ENCODE results near the gene CAND1. TPM values are rescaled to one million over a fixed set of nuclear protein-coding genes. Genes with fewer than 3 reads are reported as not detected.

The CAND1 gene
- total and polyA plus RNA-seq, 4 donors: 25.4 to 66.1 (median 45.7) TPM

DNA sequence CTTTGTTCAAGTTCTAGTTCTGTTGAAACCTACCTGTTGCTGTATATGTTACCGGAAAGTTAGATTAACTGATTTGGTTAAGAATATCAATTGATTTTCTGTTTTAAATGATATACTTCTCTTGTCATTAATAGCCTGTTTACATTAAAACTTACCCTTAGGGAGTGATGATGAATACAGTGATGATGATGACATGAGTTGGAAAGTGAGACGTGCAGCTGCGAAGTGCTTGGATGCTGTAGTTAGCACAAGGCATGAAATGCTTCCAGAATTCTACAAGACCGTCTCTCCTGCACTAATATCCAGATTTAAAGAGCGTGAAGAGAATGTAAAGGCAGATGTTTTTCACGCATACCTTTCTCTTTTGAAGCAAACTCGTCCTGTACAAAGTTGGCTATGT lies 33.0 kb downstream of the CAND1 start:
- TF ChIP-seq RXRA (IDR thresholded peaks at IDR 0.05) (no peak), GABPA (IDR thresholded peaks at IDR 0.05 in 1 of 2, conservative IDR thresholded peaks at IDR 0.05 in 1 of 2) (no peak), YY1 (IDR thresholded peaks at IDR 0.05) (no peak), FOXA1 (IDR thresholded peaks at IDR 0.05) (no peak), EGR1 (IDR thresholded peaks at IDR 0.05; ENCODE audit: low read depth in 2 of 2) (no peak), FOXA2 (IDR thresholded peaks at IDR 0.05) (no peak)
- TF ChIP-seq, protein P1, sequence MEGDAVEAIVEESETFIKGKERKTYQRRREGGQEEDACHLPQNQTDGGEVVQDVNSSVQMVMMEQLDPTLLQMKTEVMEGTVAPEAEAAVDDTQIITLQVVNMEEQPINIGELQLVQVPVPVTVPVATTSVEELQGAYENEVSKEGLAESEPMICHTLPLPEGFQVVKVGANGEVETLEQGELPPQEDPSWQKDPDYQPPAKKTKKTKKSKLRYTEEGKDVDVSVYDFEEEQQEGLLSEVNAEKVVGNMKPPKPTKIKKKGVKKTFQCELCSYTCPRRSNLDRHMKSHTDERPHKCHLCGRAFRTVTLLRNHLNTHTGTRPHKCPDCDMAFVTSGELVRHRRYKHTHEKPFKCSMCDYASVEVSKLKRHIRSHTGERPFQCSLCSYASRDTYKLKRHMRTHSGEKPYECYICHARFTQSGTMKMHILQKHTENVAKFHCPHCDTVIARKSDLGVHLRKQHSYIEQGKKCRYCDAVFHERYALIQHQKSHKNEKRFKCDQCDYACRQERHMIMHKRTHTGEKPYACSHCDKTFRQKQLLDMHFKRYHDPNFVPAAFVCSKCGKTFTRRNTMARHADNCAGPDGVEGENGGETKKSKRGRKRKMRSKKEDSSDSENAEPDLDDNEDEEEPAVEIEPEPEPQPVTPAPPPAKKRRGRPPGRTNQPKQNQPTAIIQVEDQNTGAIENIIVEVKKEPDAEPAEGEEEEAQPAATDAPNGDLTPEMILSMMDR (IDR thresholded peaks at IDR 0.05; ENCODE audit: low read depth, low read length, missing input control): no peak
- TF ChIP-seq, protein P2, sequence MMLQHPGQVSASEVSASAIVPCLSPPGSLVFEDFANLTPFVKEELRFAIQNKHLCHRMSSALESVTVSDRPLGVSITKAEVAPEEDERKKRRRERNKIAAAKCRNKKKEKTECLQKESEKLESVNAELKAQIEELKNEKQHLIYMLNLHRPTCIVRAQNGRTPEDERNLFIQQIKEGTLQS (IDR thresholded peaks at IDR 0.05): no peak
- WGBS: 97% methylated on average over 7 of the region's 7 CpGs
- Histone ChIP-seq H3K4me1 (ENCODE audit: control insufficient read depth in 4 of 4, insufficient read depth in 4 of 4, low read length in 3 of 4) (no peaks in the 10 kb centered on the region), H3K9me3 (ENCODE audit: control insufficient read depth in 4 of 4, low read length in 3 of 4) (no peaks in the 10 kb centered on the region), H3K4me3 (ENCODE audit: low read depth in 1 of 3, low read length in 3 of 3) (no peak overlapping the region), H3K27me3 (ENCODE audit: control insufficient read depth in 4 of 4, insufficient read depth in 4 of 4, low read length in 3 of 4) (no peaks in the 10 kb centered on the region), H3K9ac (ENCODE audit: low read depth in 1 of 2, low read length in 2 of 2) (no peak overlapping the region), H3K27ac (ENCODE audit: low read depth in 1 of 2, low read length in 2 of 2) (no peak overlapping the region), H3K36me3 (ENCODE audit: control insufficient read depth in 4 of 4, insufficient read depth in 3 of 4, low read depth in 1 of 4, low read length in 3 of 4) (peaks cover 3 to 56% (median 49%) of the 10 kb centered on the region in 4 donors)
- DNase-seq (ENCODE audit: low spot score): no peak

- no peak overlapping the region for H3K9ac ChIP-seq (ENCODE audit: low read depth in 1 of 2, low read length in 2 of 2)
- H3K27ac ChIP-seq (ENCODE audit: low read depth in 1 of 2, low read length in 2 of 2): no peak overlapping the region
- WGBS: 96% methylated on average over 1 of the region's 1 CpG
- no peak for TF ChIP-seq FOXA1 (IDR thresholded peaks at IDR 0.05)
- no peak for TF ChIP-seq NR2F2 (IDR thresholded peaks at IDR 0.05)
- no peak for TF ChIP-seq EGR1 (IDR thresholded peaks at IDR 0.05; ENCODE audit: low read depth in 2 of 2)
- TF ChIP-seq, protein P3, sequence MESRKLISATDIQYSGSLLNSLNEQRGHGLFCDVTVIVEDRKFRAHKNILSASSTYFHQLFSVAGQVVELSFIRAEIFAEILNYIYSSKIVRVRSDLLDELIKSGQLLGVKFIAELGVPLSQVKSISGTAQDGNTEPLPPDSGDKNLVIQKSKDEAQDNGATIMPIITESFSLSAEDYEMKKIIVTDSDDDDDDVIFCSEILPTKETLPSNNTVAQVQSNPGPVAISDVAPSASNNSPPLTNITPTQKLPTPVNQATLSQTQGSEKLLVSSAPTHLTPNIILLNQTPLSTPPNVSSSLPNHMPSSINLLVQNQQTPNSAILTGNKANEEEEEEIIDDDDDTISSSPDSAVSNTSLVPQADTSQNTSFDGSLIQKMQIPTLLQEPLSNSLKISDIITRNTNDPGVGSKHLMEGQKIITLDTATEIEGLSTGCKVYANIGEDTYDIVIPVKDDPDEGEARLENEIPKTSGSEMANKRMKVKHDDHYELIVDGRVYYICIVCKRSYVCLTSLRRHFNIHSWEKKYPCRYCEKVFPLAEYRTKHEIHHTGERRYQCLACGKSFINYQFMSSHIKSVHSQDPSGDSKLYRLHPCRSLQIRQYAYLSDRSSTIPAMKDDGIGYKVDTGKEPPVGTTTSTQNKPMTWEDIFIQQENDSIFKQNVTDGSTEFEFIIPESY (IDR thresholded peaks at IDR 0.05): no peak
- TF ChIP-seq HNF4A (conservative IDR thresholded peaks at IDR 0.05): no peak
- TF ChIP-seq, protein P4, sequence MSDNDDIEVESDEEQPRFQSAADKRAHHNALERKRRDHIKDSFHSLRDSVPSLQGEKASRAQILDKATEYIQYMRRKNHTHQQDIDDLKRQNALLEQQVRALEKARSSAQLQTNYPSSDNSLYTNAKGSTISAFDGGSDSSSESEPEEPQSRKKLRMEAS (IDR thresholded peaks at IDR 0.05): no peak
- TF ChIP-seq FOXA2 (IDR thresholded peaks at IDR 0.05): no peak
- TF ChIP-seq HNF4G (IDR thresholded peaks at IDR 0.05): no peak
- no peak for TF ChIP-seq RXRA (IDR thresholded peaks at IDR 0.05)
- TF ChIP-seq RAD21 (IDR thresholded peaks at IDR 0.05): no peak
- TF ChIP-seq YY1 (IDR thresholded peaks at IDR 0.05): no peak
- TF ChIP-seq SP1 (IDR thresholded peaks at IDR 0.05): no peak
- TF ChIP-seq, protein P1 (IDR thresholded peaks at IDR 0.05; ENCODE audit: low read depth, low read length, missing input control): no peak
- no peak for TF ChIP-seq REST (IDR thresholded peaks at IDR 0.05)
- TF ChIP-seq GABPA (IDR thresholded peaks at IDR 0.05 in 1 of 2, conservative IDR thresholded peaks at IDR 0.05 in 1 of 2): no peak
- TF ChIP-seq JUND (IDR thresholded peaks at IDR 0.05): no peak
- TF ChIP-seq, protein P2 (IDR thresholded peaks at IDR 0.05): no peak
- TF ChIP-seq TAF1 (conservative IDR thresholded peaks at IDR 0.05): no peak
- H3K9me3 ChIP-seq (ENCODE audit: control insufficient read depth in 4 of 4, low read length in 3 of 4): no peaks in the 10 kb centered on the region
- DNase-seq (ENCODE audit: low spot score): no peak
- H3K4me1 ChIP-seq (ENCODE audit: control insufficient read depth in 4 of 4, insufficient read depth in 4 of 4, low read length in 3 of 4): no peaks in the 10 kb centered on the region
- no peak overlapping the region for H3K4me3 ChIP-seq (ENCODE audit: low read depth in 1 of 3, low read length in 3 of 3)
- peaks cover 3 to 63% (median 60%) of the 10 kb centered on the region in 4 donors for H3K36me3 ChIP-seq (ENCODE audit: control insufficient read depth in 4 of 4, insufficient read depth in 3 of 4, low read depth in 1 of 4, low read length in 3 of 4)
- H3K27me3 ChIP-seq (ENCODE audit: control insufficient read depth in 4 of 4, insufficient read depth in 4 of 4, low read length in 3 of 4): no peaks in the 10 kb centered on the region
Measured at GRCh38 chr12:67305544-67305943, 36.4 kb downstream of the CAND1 start.
